ENCODE measurements around the gene FAM3D.

DNA sequence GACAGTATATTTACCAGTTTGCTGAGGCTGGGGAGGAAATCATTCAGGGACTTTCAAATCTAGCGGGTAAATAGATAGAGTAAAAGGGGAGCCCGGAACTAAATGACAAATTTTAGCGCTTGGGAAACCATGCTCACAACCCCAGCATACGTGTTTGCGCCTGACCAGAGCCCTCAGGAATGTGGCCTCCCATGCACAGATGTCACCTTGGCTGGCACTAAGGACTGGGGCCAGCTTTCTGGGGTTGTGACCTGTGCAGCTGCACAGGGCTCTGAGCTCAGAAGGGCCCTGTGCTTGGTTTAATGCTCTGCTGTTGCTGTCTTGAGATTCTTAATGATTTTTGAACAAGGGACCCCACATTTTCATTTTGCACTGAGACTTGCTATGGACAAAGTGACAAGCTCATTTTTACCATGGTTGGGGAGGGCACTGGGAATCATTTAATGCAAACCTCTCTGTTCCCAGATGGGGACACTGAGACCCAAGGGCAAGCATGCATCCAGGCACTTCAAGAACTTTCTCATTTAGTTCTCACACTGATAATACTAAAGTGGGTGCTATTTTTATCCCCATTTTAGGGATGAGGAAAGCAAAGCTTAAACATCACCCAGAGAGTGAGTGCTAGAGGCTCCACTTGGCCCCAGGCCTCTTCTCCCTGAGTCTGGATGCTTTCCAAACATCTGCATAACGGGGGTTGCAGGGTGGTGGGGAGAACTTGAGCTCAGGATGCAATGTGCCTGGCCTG lies 45.3 kb downstream of the FAM3D start:
- no peak for TF ChIP-seq CTCF (conservative IDR thresholded peaks at IDR 0.05)
- TF ChIP-seq ZFX (IDR thresholded peaks at IDR 0.05) = no peak
